OCI-LY7 (cell line): Measurements from ENCODE around the gene COG2. TPM values are rescaled to one million over a fixed set of nuclear protein-coding genes. Genes with fewer than 3 reads are reported as not detected.

ENCODE experiments used
- BruUV-seq: library from RNA; stranded (reverse); fragments of 400-500 nt; replicated peaks from 2 replicates; lab custom pipeline; 2021; lab: Mats Ljungman, UMichigan
- CTCF ChIA-PET: fragments of 300-600 bp; sonication (Branson Sonifier 250); formaldehyde crosslinking; loops from one replicate; lab custom pipeline; 2022; ENCODE audit warnings: antibody characterized with exemption; ENCODE audit not compliant: unreplicated experiment; lab: Charles Lee
- POLR2A ChIA-PET: fragments of 300-600 bp; sonication (Branson Sonifier 250); formaldehyde crosslinking; loops from one replicate; lab custom pipeline; 2022; ENCODE audit warnings: antibody characterized with exemption; lab: Charles Lee
- DNase-seq: peaks from one replicate; pipeline ENCODE4 v3.0.0-alpha.2; 2015; ENCODE audit warnings: low spot score
- H2AFZ ChIP-seq: fragments of 200-600 bp; sonication (generic), shearing (Covaris generic); 2 replicates; pipeline ENCODE4 v1.6.1; 2014; ENCODE audit warnings: mild to moderate bottlenecking, antibody characterized with exemption, low read length, moderate library complexity
- H3K27ac ChIP-seq: fragments of 200-600 bp; sonication (generic); 2 replicates; pipeline ENCODE4 v1.5.1; 2014; ENCODE audit warnings: mixed run types, low read depth, mild to moderate bottlenecking, moderate library complexity, low read length, inconsistent platforms; ENCODE audit not compliant: poor library complexity, severe bottlenecking
- H3K36me3 ChIP-seq: fragments of 200-600 bp; sonication (generic); 2 replicates; pipeline ENCODE4 v1.6.1; 2014; ENCODE audit warnings: mild to moderate bottlenecking, antibody characterized with exemption, low read length, moderate library complexity, mixed read lengths; ENCODE audit not compliant: insufficient read depth
- H3K4me1 ChIP-seq: fragments of 200-600 bp; sonication (generic); 2 replicates; pipeline ENCODE4 v1.5.1; 2014; ENCODE audit warnings: mild to moderate bottlenecking, low read length; ENCODE audit not compliant: insufficient read depth, poor library complexity, severe bottlenecking
- H3K4me2 ChIP-seq: fragments of 200-600 bp; sonication (generic); 2 replicates; pipeline ENCODE4 v1.6.1; 2014; ENCODE audit warnings: mild to moderate bottlenecking, low read length
- H3K4me3 ChIP-seq: fragments of 200-600 bp; sonication (generic); 2 replicates; pipeline ENCODE4 v1.5.1; 2014; ENCODE audit warnings: mild to moderate bottlenecking, low read depth, low read length; ENCODE audit not compliant: poor library complexity, severe bottlenecking
- H3K79me2 ChIP-seq: fragments of 200-600 bp; sonication (generic); 2 replicates; pipeline ENCODE4 v1.6.1; 2016; ENCODE audit warnings: low read depth, mild to moderate bottlenecking, low read length, moderate library complexity, mixed read lengths; ENCODE audit not compliant: insufficient read depth
- H3K9me2 ChIP-seq: fragments of 200-600 bp; sonication (generic); 2 replicates; pipeline ENCODE4 v1.6.1; 2016; ENCODE audit warnings: mild to moderate bottlenecking, low read length, mixed read lengths; ENCODE audit not compliant: insufficient read depth
- H3K9me3 ChIP-seq: fragments of 200-600 bp; sonication (generic); 2 replicates; pipeline ENCODE4 v1.6.1; 2014; ENCODE audit warnings: mild to moderate bottlenecking, mixed run types, low read length, mixed read lengths
- H4K20me1 ChIP-seq: fragments of 200-600 bp; sonication (generic); 2 replicates; pipeline ENCODE4 v1.6.1; 2014; ENCODE audit warnings: mild to moderate bottlenecking, antibody characterized with exemption, low read length, moderate library complexity, mixed read lengths; ENCODE audit not compliant: insufficient read depth
- EZH2phosphoT487 ChIP-seq: fragments of 200-600 bp; sonication (generic); IDR thresholded peaks from 2 replicates; pipeline ENCODE4 v1.6.1; 2018; ENCODE audit warnings: low read depth, borderline replicate concordance, mild to moderate bottlenecking, mixed run types, antibody characterized with exemption, low read length, moderate library complexity, mixed read lengths
- intact Hi-C: fragments of 100-400 bp; cut with micrococcal nuclease; formaldehyde crosslinking; loops from one replicate; pipeline ENCODE4 v1.10.0; 2022; ENCODE audit not compliant: unreplicated experiment
- total RNA-seq, 2 experiments: library from RNA; depleted of rRNA in 1 of 2; stranded (reverse); fragments of >200 nt in 1 of 2; shearing (Covaris generic) in 1 of 2; gene quantifications; 2 replicates each; pipeline ENCODE4 v1.2.3, GENCODE V29; 2014 to 2022
- TF ChIP-seq, protein P1 (sequence below): fragments of 200-600 bp; sonication (generic); conservative IDR thresholded peaks from 2 replicates; pipeline ENCODE4 v1.5.1; 2014; ENCODE audit warnings: mild to moderate bottlenecking, antibody characterized with exemption, low read length, moderate library complexity, mixed read lengths

The COG2 gene
- total RNA-seq, 2 experiments from 2014 or later, result 30.5 to 35.3 TPM

DNA sequence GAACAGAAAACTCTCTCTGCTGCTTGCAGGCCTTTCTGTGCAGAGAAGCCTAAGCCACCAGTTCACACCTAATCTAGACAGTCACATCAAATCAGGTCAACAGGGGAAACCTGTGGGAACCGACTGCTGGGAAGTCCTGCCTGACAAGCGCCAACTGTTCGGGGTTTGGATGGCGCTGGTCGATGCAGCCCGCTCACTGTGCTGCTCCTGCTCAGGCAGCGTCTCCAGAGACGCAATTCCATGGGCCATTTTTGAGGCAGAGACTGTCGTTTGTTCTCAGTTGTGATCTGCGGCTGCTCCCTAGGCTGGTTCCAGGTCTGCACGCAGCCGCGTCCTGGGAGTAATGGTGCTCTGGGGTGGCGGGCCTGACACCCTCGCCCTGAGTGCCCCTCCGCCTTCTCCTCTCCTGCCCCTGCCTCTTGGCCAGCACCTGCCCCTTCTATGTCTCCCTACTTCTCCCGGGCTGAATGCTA, 70.2 kb downstream of the COG2 start:
- H3K9me2 ChIP-seq, result no peaks in the 10 kb centered on the region
- H3K27ac ChIP-seq, result no peak overlapping the region
- H3K79me2 ChIP-seq, result no peaks in the 10 kb centered on the region
- TF ChIP-seq EZH2phosphoT487, result no peak
- TF ChIP-seq, protein P1, sequence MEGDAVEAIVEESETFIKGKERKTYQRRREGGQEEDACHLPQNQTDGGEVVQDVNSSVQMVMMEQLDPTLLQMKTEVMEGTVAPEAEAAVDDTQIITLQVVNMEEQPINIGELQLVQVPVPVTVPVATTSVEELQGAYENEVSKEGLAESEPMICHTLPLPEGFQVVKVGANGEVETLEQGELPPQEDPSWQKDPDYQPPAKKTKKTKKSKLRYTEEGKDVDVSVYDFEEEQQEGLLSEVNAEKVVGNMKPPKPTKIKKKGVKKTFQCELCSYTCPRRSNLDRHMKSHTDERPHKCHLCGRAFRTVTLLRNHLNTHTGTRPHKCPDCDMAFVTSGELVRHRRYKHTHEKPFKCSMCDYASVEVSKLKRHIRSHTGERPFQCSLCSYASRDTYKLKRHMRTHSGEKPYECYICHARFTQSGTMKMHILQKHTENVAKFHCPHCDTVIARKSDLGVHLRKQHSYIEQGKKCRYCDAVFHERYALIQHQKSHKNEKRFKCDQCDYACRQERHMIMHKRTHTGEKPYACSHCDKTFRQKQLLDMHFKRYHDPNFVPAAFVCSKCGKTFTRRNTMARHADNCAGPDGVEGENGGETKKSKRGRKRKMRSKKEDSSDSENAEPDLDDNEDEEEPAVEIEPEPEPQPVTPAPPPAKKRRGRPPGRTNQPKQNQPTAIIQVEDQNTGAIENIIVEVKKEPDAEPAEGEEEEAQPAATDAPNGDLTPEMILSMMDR, result no peak
- no peak for DNase-seq
- no peaks in the 10 kb centered on the region for H3K9me3 ChIP-seq
- ChIA-PET POLR2A (no interaction called here), CTCF (no interaction called here)
- H3K4me2 ChIP-seq, result no peak overlapping the region
- no peak overlapping the region for H3K4me3 ChIP-seq
- intact Hi-C loops, result no loop called here
- no peaks in the 10 kb centered on the region for H4K20me1 ChIP-seq
- no peaks in the 10 kb centered on the region for H3K4me1 ChIP-seq
- no peak overlapping the region for H2AFZ ChIP-seq
- no peaks in the 10 kb centered on the region for H3K36me3 ChIP-seq
- BruUV-seq, result no TSS peak

DNA sequence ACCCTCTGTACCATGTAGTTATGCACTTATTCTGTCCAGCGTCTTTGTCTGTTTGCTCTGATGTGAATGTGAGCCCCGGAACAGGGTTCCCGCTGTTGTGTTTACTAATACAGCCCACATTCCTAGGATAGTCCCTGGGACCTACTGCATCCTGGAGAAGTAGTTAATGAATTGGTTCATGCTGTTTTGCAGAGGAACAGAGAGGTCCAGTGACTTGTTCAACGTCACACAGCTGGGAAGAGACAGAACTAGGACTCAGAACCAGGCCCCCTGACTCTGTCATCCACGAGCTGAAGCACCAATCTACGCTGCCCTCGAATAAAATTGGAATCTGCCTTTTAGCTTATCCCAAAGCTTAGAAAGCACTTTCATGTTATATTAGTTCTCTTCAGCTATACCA, 70.9 kb downstream of the COG2 start:
- Histone ChIP-seq H4K20me1 (no peaks in the 10 kb centered on the region), H2AFZ (no peak overlapping the region), H3K27ac (no peak overlapping the region), H3K9me3 (no peaks in the 10 kb centered on the region), H3K79me2 (no peaks in the 10 kb centered on the region), H3K4me1 (no peaks in the 10 kb centered on the region), H3K4me2 (no peak overlapping the region), H3K4me3 (no peak overlapping the region), H3K36me3 (no peaks in the 10 kb centered on the region), H3K9me2 (no peaks in the 10 kb centered on the region)
- no peak for DNase-seq
- CTCF ChIA-PET, result interaction anchor here (0.6 kb wide), 1 partner anchor 15 kb away, joined by 3 read pairs; no protein-coding TSS in a partner anchor
- intact Hi-C loops, result no loop called here
- no peak for TF ChIP-seq EZH2phosphoT487
- TF ChIP-seq, protein P1, result no peak
- BruUV-seq, result no TSS peak
- POLR2A ChIA-PET, result interaction anchor here (1.0 kb wide), 1 partner anchor 70 kb away, joined by 3 read pairs; no protein-coding TSS in a partner anchor

DNA sequence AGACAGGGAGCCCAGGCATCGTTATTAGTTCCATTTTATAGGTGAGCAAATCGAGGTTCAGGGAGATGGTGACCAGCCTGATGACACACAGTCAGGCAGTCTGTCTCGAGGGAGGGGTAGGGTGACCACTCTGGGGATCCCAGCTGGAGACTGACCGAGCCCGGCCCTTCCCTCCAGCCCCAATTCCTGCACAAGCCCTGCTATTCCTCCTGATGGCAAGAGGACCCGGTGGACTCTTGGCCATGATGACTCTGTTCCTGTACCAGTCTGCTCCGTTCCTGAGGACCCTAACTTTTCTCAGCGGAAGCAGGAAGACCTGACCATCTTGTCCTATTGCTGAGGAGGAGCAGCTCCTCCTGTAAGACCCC, 71.2 kb downstream of the COG2 start:
- Histone ChIP-seq H3K36me3 (no peaks in the 10 kb centered on the region), H3K79me2 (no peaks in the 10 kb centered on the region), H3K9me3 (no peaks in the 10 kb centered on the region), H4K20me1 (no peaks in the 10 kb centered on the region), H3K9me2 (no peaks in the 10 kb centered on the region), H3K4me3 (no peak overlapping the region), H3K4me1 (no peaks in the 10 kb centered on the region), H3K27ac (no peak overlapping the region), H2AFZ (no peak overlapping the region), H3K4me2 (no peak overlapping the region)
- BruUV-seq, result no TSS peak
- DNase-seq, result no peak
- POLR2A ChIA-PET, result interaction anchor here (1.0 kb wide), 1 partner anchor 71 kb away, joined by 3 read pairs; no protein-coding TSS in a partner anchor
- intact Hi-C loops, result no loop called here
- CTCF ChIA-PET, result interaction anchor here (0.6 kb wide), 1 partner anchor 15 kb away, joined by 3 read pairs; no protein-coding TSS in a partner anchor
- TF ChIP-seq, protein P1, result no peak
- TF ChIP-seq EZH2phosphoT487, result no peak
